ENCODE data around the gene GMDS. TPM values are rescaled to one million over a fixed set of nuclear protein-coding genes. Genes with fewer than 3 reads are reported as not detected.

The GMDS gene
- total RNA-seq, 1 experiment from 2014 or later, result 27.6 TPM

DNA sequence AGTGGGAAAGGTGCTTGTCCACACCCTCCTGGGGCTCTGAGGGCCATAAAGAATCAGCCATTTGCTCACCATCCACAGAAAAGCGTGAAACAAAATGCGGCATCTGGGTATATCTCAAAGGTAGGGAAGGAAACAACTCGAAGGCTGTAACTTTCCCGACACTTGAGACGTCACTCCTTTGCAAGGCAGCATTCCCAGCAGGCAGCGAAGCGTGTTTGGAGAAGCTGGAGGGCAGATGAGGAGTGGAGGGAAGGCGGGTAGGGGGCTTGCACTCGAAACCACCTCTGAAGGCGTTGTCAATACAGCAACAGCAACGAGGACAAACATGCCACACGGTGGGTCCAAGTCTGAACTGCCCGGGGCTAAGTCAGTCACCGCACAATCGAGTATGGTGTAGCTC is 537.3 kb downstream of the GMDS start:
- no peak overlapping the region for H2BK5ac ChIP-seq (ENCODE audit: insufficient read length, low read length)
- WGBS (ENCODE audit: extremely low coverage, insufficient read length, low lambda C conversion rate), result no CpG with 5 or more reads among the region's 15 CpGs
- H4K8ac ChIP-seq (replicated peaks; ENCODE audit: insufficient read length, low read depth, low read length), result no peak overlapping the region
- no peaks in the 10 kb centered on the region for H3K9me3 ChIP-seq (ENCODE audit: control insufficient read depth, low read depth, low read length)
- H2BK20ac ChIP-seq (ENCODE audit: low read depth, low read length, poor library complexity, severe bottlenecking), result no peak overlapping the region
- no peaks in the 10 kb centered on the region for H3K79me2 ChIP-seq (ENCODE audit: insufficient read depth, low read length)
- H2AFZ ChIP-seq (ENCODE audit: low read length), result no peak overlapping the region
- no peak overlapping the region for H3K9ac ChIP-seq (ENCODE audit: extremely low read depth, insufficient read length, low read length)
- no peak overlapping the region for H3K4me2 ChIP-seq (ENCODE audit: insufficient read depth, insufficient read length, low read length)
- H3K4me1 Mint-ChIP-seq, result peaks cover 0 to 2% of the 10 kb centered on the region in 2 experiments; a peak in 1 of 4 replicates
- no peak overlapping the region for H2BK12ac ChIP-seq (ENCODE audit: insufficient read length, low read depth, low read length)
- H2BK15ac ChIP-seq (ENCODE audit: low read depth, low read length), result no peak overlapping the region
- no peak overlapping the region for H3K14ac ChIP-seq (ENCODE audit: insufficient read depth, low read length)
- no peaks in the 10 kb centered on the region for H3K23me2 ChIP-seq (ENCODE audit: insufficient read length, low read depth, low read length, poor library complexity, severe bottlenecking)
- no peak overlapping the region for H3K23ac ChIP-seq (ENCODE audit: insufficient read length, low read depth, low read length)
- no peak overlapping the region for H2AK5ac ChIP-seq (ENCODE audit: insufficient read length, low read length)
- TF ChIP-seq, protein P1, sequence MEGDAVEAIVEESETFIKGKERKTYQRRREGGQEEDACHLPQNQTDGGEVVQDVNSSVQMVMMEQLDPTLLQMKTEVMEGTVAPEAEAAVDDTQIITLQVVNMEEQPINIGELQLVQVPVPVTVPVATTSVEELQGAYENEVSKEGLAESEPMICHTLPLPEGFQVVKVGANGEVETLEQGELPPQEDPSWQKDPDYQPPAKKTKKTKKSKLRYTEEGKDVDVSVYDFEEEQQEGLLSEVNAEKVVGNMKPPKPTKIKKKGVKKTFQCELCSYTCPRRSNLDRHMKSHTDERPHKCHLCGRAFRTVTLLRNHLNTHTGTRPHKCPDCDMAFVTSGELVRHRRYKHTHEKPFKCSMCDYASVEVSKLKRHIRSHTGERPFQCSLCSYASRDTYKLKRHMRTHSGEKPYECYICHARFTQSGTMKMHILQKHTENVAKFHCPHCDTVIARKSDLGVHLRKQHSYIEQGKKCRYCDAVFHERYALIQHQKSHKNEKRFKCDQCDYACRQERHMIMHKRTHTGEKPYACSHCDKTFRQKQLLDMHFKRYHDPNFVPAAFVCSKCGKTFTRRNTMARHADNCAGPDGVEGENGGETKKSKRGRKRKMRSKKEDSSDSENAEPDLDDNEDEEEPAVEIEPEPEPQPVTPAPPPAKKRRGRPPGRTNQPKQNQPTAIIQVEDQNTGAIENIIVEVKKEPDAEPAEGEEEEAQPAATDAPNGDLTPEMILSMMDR (conservative IDR thresholded peaks at IDR 0.05), result no peak
- no peak overlapping the region for H3K4ac ChIP-seq (ENCODE audit: low read depth, low read length)
- H4K20me1 ChIP-seq (ENCODE audit: control insufficient read depth, insufficient read depth, insufficient read length), result no peaks in the 10 kb centered on the region
- DNase-seq, result no peak
- H3K27ac Mint-ChIP-seq, result no peak overlapping the region
- no peak overlapping the region for H4K5ac ChIP-seq (ENCODE audit: insufficient read length, low read depth, low read length)
- no peak overlapping the region for H3K18ac ChIP-seq (ENCODE audit: insufficient read length, low read depth, low read length)
- H3K4me3 Mint-ChIP-seq, result no peak overlapping the region
- H2BK120ac ChIP-seq (ENCODE audit: low read depth, low read length, poor library complexity, severe bottlenecking), result no peak overlapping the region
- no peaks in the 10 kb centered on the region for H3K4me1 ChIP-seq (ENCODE audit: insufficient read depth, low read length)
- H3K9me3 Mint-ChIP-seq, result no peaks in the 10 kb centered on the region
- no peak overlapping the region for H3K56ac ChIP-seq (ENCODE audit: insufficient read length, low read depth, low read length)
- no peaks in the 10 kb centered on the region for H3K27me3 Mint-ChIP-seq (ENCODE audit: low read depth)
- no peak overlapping the region for H4K91ac ChIP-seq (ENCODE audit: insufficient read length, low read depth, low read length)
- H3K27me3 ChIP-seq (ENCODE audit: insufficient read depth, low read length), result no peaks in the 10 kb centered on the region
- H3T11ph ChIP-seq (ENCODE audit: low read length), result no peak overlapping the region
- H3K79me1 ChIP-seq (ENCODE audit: insufficient read depth, low read depth, low read length, poor library complexity, severe bottlenecking), result no peaks in the 10 kb centered on the region
- H3K27ac ChIP-seq (ENCODE audit: insufficient read length, low read depth, low read length), result no peak overlapping the region
- no peaks in the 10 kb centered on the region for H3K36me3 Mint-ChIP-seq (ENCODE audit: insufficient read depth in 1 of 3, low read depth in 3 of 3)
